Measurements from ENCODE around the gene UROD. TPM values are rescaled to one million over a fixed set of nuclear protein-coding genes. Genes with fewer than 3 reads are reported as not detected.

The UROD gene
- total RNA-seq, 1 donor = 136 TPM

DNA sequence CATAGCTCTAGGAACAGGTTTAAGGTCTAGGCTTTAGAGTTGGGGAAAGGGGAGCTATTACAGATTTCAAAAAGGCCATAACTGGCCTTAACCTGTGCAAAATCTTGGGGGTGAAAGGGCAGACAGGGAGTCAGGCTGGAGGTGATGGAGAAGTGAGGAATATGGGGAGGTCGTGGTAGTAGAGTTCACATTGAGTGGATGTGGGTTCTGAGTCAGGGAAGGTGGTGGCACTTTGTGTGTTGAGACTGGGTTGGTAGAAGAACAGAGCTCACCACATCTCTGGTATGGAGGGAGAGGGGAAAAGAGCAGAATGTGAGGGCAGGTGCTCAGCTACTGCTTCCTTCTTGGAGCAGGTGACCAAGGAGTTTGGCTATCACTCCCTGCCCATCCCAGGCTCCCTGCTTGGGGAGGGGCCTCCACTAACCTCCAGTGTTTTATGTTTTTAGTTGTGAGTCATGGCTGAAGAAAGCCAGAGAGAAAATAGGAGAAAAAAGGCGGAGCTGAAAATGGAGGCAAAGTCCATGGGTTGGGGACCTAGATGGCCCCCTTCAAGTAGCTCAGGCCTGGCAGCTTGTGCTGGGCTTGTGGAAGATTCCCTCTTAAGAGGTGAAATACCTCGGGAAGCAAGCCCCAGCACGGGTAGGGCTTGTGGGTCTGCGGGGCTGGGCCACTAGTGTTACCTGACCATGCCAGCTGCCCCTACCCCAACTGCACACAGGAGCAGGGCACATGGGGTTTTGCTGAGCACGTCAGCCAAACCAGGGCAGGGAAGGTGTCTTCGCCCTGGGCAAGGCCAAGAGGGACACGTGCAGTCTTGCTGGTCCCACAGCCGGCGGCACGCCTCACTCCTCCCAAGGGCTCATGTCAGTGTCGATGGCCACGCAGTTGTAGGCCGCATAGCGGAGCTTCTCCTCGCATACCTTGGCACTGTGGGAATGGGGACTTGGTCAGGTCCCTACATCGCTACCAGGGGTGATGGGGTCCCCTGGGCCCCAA, 9.1 kb upstream of the UROD start:
- DNase-seq (ENCODE audit: low read depth) = no peak
- H3K4me3 ChIP-seq (ENCODE audit: low read depth, low read length) = no peak overlapping the region
- TF ChIP-seq, protein P1, sequence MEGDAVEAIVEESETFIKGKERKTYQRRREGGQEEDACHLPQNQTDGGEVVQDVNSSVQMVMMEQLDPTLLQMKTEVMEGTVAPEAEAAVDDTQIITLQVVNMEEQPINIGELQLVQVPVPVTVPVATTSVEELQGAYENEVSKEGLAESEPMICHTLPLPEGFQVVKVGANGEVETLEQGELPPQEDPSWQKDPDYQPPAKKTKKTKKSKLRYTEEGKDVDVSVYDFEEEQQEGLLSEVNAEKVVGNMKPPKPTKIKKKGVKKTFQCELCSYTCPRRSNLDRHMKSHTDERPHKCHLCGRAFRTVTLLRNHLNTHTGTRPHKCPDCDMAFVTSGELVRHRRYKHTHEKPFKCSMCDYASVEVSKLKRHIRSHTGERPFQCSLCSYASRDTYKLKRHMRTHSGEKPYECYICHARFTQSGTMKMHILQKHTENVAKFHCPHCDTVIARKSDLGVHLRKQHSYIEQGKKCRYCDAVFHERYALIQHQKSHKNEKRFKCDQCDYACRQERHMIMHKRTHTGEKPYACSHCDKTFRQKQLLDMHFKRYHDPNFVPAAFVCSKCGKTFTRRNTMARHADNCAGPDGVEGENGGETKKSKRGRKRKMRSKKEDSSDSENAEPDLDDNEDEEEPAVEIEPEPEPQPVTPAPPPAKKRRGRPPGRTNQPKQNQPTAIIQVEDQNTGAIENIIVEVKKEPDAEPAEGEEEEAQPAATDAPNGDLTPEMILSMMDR (IDR thresholded peaks at IDR 0.05; ENCODE audit: insufficient read depth, low read depth, low read length) = no peak

DNA sequence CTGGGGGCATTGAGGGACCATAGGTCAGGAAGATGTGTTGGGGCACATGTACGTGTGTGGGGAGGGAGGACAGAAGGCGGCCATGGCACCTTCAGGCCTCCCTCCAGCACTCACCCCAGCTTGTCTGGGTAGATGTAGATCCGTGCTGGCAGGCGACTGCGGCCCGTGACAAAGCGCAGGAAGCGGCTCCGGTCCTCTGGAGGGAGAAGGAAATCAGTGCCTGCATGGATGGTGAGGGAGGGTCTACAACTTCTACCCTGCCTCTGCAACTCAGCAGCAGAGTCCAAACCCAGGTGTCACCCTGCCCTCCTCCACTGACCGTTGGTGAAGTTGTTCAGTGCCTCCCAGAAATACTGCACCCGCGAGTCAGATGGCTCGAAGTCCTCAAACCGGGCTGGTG, 8.3 kb upstream of the UROD start:
- TF ChIP-seq, protein P1 (IDR thresholded peaks at IDR 0.05; ENCODE audit: insufficient read depth, low read depth, low read length) = no peak
- no peak for DNase-seq (ENCODE audit: low read depth)

DNA sequence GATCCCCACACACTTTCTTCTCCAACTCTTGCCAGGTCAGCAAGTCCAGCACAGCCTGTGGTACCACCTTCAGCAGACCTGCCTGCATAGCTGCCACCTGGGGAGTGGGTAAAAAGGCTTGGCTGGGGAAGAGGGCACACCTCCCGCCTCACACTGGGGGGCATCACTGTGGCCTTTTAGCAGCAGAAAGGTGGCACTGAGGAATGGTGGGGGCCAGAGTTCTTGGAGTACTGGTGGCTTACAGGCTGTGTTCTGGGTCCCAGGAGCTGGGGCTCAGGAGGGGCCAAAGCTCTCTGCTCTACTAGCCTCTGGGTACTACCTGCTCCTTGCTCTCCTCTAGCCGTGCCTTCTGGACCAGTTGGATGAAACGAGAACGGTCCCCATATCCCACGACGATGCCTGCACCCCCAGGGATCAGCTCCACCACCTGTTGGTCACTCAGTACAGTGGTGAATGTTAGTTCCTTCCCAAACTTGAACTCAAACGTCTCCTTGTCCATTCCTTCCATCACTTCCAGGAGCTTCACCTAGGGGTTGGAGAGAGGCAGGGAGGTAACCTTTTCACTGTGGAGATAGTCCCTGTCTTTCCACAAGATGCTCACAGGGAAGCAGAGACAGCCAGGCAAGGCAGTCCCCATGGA, 7.7 kb upstream of the UROD start:
- DNase-seq (ENCODE audit: low read depth) = no peak
- TF ChIP-seq, protein P1 (IDR thresholded peaks at IDR 0.05; ENCODE audit: insufficient read depth, low read depth, low read length) = no peak

More for the DNA sequence above, 8.3 kb upstream of the UROD start:
- no peak overlapping the region for H3K4me3 ChIP-seq (ENCODE audit: low read depth, low read length)

DNA sequence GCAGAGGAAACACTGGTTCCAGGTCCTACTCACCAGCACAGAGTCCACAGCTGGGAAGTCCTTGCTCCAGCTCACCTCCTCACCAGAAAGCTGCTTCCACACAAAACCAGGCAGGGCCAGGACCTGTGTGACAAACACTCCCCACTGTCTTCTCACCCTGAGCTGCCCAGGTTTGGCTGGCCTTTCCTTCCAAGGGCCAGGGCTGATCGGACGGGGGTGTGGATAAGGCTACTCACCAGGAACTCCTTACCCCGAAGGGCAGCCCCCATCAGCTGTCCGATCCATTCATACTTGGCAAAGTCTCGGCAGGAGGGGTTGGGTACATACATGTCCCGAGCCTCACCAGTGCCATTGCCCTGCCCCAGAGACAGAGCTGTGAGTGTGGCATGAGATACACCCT, 6.3 kb upstream of the UROD start:
- DNase-seq (ENCODE audit: low read depth) = no peak
- no peak overlapping the region for H3K4me3 ChIP-seq (ENCODE audit: low read depth, low read length)
- TF ChIP-seq, protein P1 (IDR thresholded peaks at IDR 0.05; ENCODE audit: insufficient read depth, low read depth, low read length) = no peak

More for the DNA sequence above, 7.7 kb upstream of the UROD start:
- no peak overlapping the region for H3K4me3 ChIP-seq (ENCODE audit: low read depth, low read length)

DNA sequence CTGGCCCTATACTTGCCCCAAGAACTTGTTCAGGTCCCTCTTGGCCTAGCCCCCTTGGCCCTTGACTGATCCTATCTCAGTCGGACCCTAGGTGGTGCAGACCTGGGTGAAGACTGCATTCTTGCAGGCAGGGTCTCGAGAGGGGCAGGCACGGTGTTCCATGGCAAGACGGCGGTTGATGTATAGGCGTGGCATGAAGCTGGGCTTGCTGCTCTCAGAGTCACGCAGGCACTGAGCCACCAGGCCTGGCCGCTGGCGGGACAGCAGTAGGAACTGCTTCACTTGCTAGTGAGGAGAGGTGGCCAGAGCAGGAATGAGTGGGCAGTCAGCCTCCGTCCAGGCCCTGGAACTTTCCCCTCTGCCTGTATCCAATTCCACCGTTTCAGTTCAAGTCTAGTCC, 4.7 kb upstream of the UROD start:
- no peak overlapping the region for H3K4me3 ChIP-seq (ENCODE audit: low read depth, low read length)
- TF ChIP-seq, protein P1 (IDR thresholded peaks at IDR 0.05; ENCODE audit: insufficient read depth, low read depth, low read length) = no peak
- no peak for DNase-seq (ENCODE audit: low read depth)

DNA sequence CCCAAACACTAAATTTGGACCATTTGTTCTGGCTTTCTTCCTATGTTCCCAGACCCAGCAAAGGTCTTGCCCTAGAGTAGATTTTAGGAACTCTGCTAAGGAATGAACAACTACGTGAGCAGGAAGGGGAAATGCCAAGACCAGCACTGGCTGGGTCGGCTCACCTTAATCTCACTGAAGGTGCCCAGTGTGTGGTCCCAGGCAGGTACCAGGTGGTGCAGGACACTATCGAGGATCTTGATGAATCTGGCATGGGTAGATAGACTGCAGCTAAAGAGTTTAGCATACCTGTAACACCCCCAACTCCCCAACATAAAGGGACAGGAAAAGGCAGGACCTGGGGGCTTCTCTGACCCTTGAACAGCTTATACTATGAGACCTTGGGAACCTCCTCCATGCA, 4.0 kb upstream of the UROD start:
- no peak for DNase-seq (ENCODE audit: low read depth)
- TF ChIP-seq, protein P1 (IDR thresholded peaks at IDR 0.05; ENCODE audit: insufficient read depth, low read depth, low read length) = no peak
- H3K4me3 ChIP-seq (ENCODE audit: low read depth, low read length) = no peak overlapping the region

All from fibroblast of villous mesenchyme (primary cell).